Panc1 (cell line): Measurements from ENCODE around the gene INSYN2A. TPM values are rescaled to one million over a fixed set of nuclear protein-coding genes. Genes with fewer than 3 reads are reported as not detected.

Experiments used
- ATAC-seq: fragments of 200-7000 bp; cut with Tn5 transposase; 2 replicates; pipeline ENCODE4 v1.9.1; 2020; ENCODE audit warnings: mild to moderate bottlenecking, moderate library complexity
- BruUV-seq: library from RNA; stranded (reverse); fragments of 400-500 nt; replicated peaks from 2 replicates; lab custom pipeline; 2021; lab: Mats Ljungman, UMichigan
- CTCF ChIA-PET: fragments of 300-600 bp; sonication (Branson Sonifier 250); formaldehyde crosslinking; loops from one replicate; lab custom pipeline; 2022; ENCODE audit warnings: antibody characterized with exemption; lab: Charles Lee
- POLR2A ChIA-PET: fragments of 300-600 bp; sonication (Branson Sonifier 250); formaldehyde crosslinking; loops from one replicate; lab custom pipeline; 2022; ENCODE audit warnings: antibody characterized with exemption; lab: Charles Lee
- DNase-seq: peaks from one replicate; pipeline ENCODE4 v3.0.0-alpha.2; 2010; ENCODE audit warnings: low read depth, low spot score
- H3K27ac ChIP-seq: 2 replicates; pipeline ENCODE4 v1.5.1; 2011; ENCODE audit warnings: mild to moderate bottlenecking, low read length, inconsistent platforms
- H3K27me3 ChIP-seq: fragments of 200-500 bp; sonication (Bioruptor generic); 2 replicates; pipeline ENCODE4 v1.6.0; 2014; ENCODE audit warnings: low read length, inconsistent platforms; ENCODE audit not compliant: control insufficient read depth, insufficient read depth
- H3K36me3 ChIP-seq: fragments of 200-500 bp; sonication (Bioruptor generic); 2 replicates; pipeline ENCODE4 v1.5.1; 2014; ENCODE audit warnings: inconsistent platforms, mild to moderate bottlenecking, low read length, moderate library complexity; ENCODE audit not compliant: control insufficient read depth, insufficient read depth
- H3K4me1 ChIP-seq: 2 replicates; pipeline ENCODE4 v1.5.1; 2011; ENCODE audit warnings: inconsistent platforms, mild to moderate bottlenecking, low read length, moderate library complexity; ENCODE audit not compliant: control insufficient read depth, insufficient read depth
- H3K4me3 ChIP-seq, 2 experiments: 2 replicates each; pipeline ENCODE4 v1.5.1; 2011 to 2012; ENCODE audit warnings: low read depth in 2 of 2, low read length in 2 of 2, mild to moderate bottlenecking in 2 of 2, inconsistent platforms in 1 of 2, moderate library complexity in 1 of 2
- H3K9me3 ChIP-seq: fragments of 200-500 bp; sonication (Bioruptor generic); 2 replicates; pipeline ENCODE4 v1.5.1; 2014; ENCODE audit warnings: low read depth, mild to moderate bottlenecking, inconsistent platforms, low read length, moderate library complexity; ENCODE audit not compliant: control insufficient read depth, insufficient read depth
- POLR2AphosphoS5 ChIP-seq: IDR thresholded peaks from 2 replicates; pipeline ENCODE4 v1.6.1; 2012; ENCODE audit warnings: mild to moderate bottlenecking, low read depth, low read length, moderate library complexity
- SIN3A ChIP-seq: IDR thresholded peaks from 2 replicates; pipeline ENCODE4 v1.6.1; 2012; ENCODE audit warnings: low read depth, mild to moderate bottlenecking, low read length, moderate library complexity, borderline replicate concordance; ENCODE audit not compliant: insufficient read depth
- TCF7L2 ChIP-seq: IDR thresholded peaks from 2 replicates; pipeline ENCODE4 v1.6.1; 2011; ENCODE audit warnings: mild to moderate bottlenecking, low read depth, low read length, inconsistent platforms
- in situ Hi-C: cut with HindIII; loops from 2 replicates; pipeline ENCODE4 v1.10.0; 2016; ENCODE audit warnings: low sequenced_read_pairs, low pct_unique_long_range_greater_than_20kb
- intact Hi-C: fragments of 100-400 bp; cut with micrococcal nuclease; formaldehyde crosslinking; loops from one replicate; pipeline ENCODE4 v1.10.0; 2022; ENCODE audit not compliant: unreplicated experiment
- total RNA-seq: library from RNA; stranded (reverse); gene quantifications from one replicate; pipeline ENCODE4 v1.2.1, GENCODE V29; 2021; ENCODE audit not compliant: unreplicated experiment
- TF ChIP-seq, protein P1 (sequence below): fragments of 450-650 bp; IDR thresholded peaks from 2 replicates; pipeline ENCODE4 v1.5.1; 2017; ENCODE audit warnings: mild to moderate bottlenecking
- TF ChIP-seq, protein P2 (sequence below), 2 experiments: IDR thresholded peaks; 2 replicates each; pipeline ENCODE4 v1.6.1; 2011 to 2012; ENCODE audit warnings: low read depth in 2 of 2, control low read depth in 1 of 2, low read length in 1 of 2, mild to moderate bottlenecking in 1 of 2, moderate library complexity in 1 of 2; ENCODE audit not compliant: insufficient read depth in 1 of 2

The INSYN2A gene
- total RNA-seq, 1 experiment from 2014 or later, result not detected

DNA sequence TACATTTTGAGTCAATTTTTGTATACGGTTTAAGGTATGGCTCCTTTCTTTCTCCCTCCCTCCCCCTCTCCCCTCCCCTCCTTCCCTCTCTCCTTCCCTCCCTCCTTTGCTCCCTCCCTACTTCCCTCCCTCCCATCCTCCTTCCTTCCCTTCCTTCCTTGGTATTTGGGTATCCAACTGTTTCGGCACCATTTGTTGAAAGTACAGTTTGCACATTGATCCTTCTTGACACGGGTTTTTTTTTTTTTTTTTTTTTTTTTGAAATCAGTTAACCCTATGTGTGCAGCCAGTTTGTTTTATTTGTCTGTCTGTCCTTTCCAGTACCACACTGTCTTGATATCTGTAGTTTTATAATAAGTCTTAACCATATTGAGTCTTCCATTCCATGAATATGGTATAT, 39.9 kb upstream of the INSYN2A start:
- ChIA-PET POLR2A (no interaction called here), CTCF (no interaction called here)
- in situ Hi-C loops (no loop called here), intact Hi-C loops (no loop called here)
- ATAC-seq (no peak), DNase-seq (no peak)
- Histone ChIP-seq H3K4me3 (no peak overlapping the region), H3K27me3 (no peaks in the 10 kb centered on the region), H3K4me1 (no peaks in the 10 kb centered on the region), H3K36me3 (no peaks in the 10 kb centered on the region), H3K27ac (no peak overlapping the region), H3K9me3 (no peaks in the 10 kb centered on the region)
- BruUV-seq, result no TSS peak
- TF ChIP-seq POLR2AphosphoS5 (no peak), TCF7L2 (no peak), SIN3A (no peak)
- TF ChIP-seq, protein P1, sequence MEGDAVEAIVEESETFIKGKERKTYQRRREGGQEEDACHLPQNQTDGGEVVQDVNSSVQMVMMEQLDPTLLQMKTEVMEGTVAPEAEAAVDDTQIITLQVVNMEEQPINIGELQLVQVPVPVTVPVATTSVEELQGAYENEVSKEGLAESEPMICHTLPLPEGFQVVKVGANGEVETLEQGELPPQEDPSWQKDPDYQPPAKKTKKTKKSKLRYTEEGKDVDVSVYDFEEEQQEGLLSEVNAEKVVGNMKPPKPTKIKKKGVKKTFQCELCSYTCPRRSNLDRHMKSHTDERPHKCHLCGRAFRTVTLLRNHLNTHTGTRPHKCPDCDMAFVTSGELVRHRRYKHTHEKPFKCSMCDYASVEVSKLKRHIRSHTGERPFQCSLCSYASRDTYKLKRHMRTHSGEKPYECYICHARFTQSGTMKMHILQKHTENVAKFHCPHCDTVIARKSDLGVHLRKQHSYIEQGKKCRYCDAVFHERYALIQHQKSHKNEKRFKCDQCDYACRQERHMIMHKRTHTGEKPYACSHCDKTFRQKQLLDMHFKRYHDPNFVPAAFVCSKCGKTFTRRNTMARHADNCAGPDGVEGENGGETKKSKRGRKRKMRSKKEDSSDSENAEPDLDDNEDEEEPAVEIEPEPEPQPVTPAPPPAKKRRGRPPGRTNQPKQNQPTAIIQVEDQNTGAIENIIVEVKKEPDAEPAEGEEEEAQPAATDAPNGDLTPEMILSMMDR, result no peak
- TF ChIP-seq, protein P2, sequence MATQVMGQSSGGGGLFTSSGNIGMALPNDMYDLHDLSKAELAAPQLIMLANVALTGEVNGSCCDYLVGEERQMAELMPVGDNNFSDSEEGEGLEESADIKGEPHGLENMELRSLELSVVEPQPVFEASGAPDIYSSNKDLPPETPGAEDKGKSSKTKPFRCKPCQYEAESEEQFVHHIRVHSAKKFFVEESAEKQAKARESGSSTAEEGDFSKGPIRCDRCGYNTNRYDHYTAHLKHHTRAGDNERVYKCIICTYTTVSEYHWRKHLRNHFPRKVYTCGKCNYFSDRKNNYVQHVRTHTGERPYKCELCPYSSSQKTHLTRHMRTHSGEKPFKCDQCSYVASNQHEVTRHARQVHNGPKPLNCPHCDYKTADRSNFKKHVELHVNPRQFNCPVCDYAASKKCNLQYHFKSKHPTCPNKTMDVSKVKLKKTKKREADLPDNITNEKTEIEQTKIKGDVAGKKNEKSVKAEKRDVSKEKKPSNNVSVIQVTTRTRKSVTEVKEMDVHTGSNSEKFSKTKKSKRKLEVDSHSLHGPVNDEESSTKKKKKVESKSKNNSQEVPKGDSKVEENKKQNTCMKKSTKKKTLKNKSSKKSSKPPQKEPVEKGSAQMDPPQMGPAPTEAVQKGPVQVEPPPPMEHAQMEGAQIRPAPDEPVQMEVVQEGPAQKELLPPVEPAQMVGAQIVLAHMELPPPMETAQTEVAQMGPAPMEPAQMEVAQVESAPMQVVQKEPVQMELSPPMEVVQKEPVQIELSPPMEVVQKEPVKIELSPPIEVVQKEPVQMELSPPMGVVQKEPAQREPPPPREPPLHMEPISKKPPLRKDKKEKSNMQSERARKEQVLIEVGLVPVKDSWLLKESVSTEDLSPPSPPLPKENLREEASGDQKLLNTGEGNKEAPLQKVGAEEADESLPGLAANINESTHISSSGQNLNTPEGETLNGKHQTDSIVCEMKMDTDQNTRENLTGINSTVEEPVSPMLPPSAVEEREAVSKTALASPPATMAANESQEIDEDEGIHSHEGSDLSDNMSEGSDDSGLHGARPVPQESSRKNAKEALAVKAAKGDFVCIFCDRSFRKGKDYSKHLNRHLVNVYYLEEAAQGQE (IDR thresholded peaks at IDR 0.05; ENCODE audit: insufficient read depth in 1 of 2, low read depth in 2 of 2, low read length in 1 of 2), result no peak

DNA sequence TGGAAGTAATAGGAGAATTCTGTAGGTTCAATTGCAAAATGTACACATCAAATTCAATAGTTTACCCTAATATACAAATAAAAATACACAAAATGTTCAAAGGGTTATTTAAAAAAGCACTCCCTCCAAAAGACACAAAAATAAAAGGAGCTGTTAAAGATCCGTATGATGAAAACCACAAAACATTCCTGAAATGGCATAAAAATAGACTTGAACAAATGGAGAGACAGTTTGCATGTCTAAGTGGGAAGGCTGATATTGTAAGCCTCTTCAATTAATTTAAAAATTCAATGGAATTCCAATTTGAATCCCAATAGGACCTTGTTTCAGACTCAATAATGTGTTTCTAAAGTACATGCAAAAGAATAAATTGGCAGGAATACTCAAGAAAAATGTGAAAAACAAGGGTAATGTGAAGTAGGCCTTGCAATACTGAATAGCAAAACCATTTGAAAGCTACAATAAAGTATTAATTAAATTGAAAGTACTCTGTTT, 38.0 kb upstream of the INSYN2A start:
- Histone ChIP-seq H3K36me3 (no peaks in the 10 kb centered on the region), H3K27me3 (no peaks in the 10 kb centered on the region), H3K9me3 (no peaks in the 10 kb centered on the region), H3K4me1 (no peaks in the 10 kb centered on the region), H3K27ac (no peak overlapping the region), H3K4me3 (no peak overlapping the region)
- TF ChIP-seq, protein P1, result no peak
- TF ChIP-seq SIN3A (no peak), POLR2AphosphoS5 (no peak), TCF7L2 (no peak)
- TF ChIP-seq, protein P2 (IDR thresholded peaks at IDR 0.05; ENCODE audit: insufficient read depth in 1 of 2, low read depth in 2 of 2, low read length in 1 of 2), result no peak
- no peak for DNase-seq
- CTCF ChIA-PET, result no interaction called here
- in situ Hi-C loops (no loop called here), intact Hi-C loops (no loop called here)
- POLR2A ChIA-PET, result no interaction called here
- ATAC-seq, result no peak
- no TSS peak for BruUV-seq
